Esophagus (tissue), 2 donors: ENCODE results near the gene PTPRN. TPM values are rescaled to one million over a fixed set of nuclear protein-coding genes. Genes with fewer than 3 reads are reported as not detected.

ENCODE experiments used
- H3K27ac ChIP-seq, 2 donors: one replicate each; pipeline ENCODE4 v1.5.1; 2013; ENCODE audit warnings: low read depth in 2 of 2, mild to moderate bottlenecking in 2 of 2, inconsistent platforms in 1 of 2, low read length in 1 of 2, moderate library complexity in 1 of 2
- H3K27me3 ChIP-seq, 2 donors: one replicate each; pipeline ENCODE4 v1.6.1; 2013; ENCODE audit warnings: low read length in 2 of 2, control low read depth in 1 of 2, mild to moderate bottlenecking in 1 of 2; ENCODE audit not compliant: insufficient read depth in 2 of 2, control insufficient read depth in 1 of 2
- H3K36me3 ChIP-seq, 2 donors: one replicate each; pipeline ENCODE4 v1.6.1; 2013; ENCODE audit warnings: low read length in 1 of 2; ENCODE audit not compliant: control insufficient read depth in 2 of 2, insufficient read depth in 2 of 2
- H3K4me1 ChIP-seq, 2 donors: one replicate each; pipeline ENCODE4 v1.6.1; 2013; ENCODE audit warnings: low read length in 1 of 2; ENCODE audit not compliant: control insufficient read depth in 2 of 2, insufficient read depth in 2 of 2
- H3K4me3 ChIP-seq, 2 donors: one replicate each; pipeline ENCODE4 v1.5.1; 2013; ENCODE audit warnings: low read length in 2 of 2, mild to moderate bottlenecking in 2 of 2, low read depth in 1 of 2, moderate library complexity in 1 of 2
- H3K9me3 ChIP-seq, 2 donors: one replicate each; pipeline ENCODE4 v1.6.1; 2013; ENCODE audit warnings: mild to moderate bottlenecking in 2 of 2, low read depth in 1 of 2, low read length in 1 of 2, moderate library complexity in 1 of 2; ENCODE audit not compliant: control insufficient read depth in 2 of 2, insufficient read depth in 1 of 2
- WGBS, 2 donors: extraction: QIAGEN DNeasy Blood & Tissue Kit; methylation state at CpG; one replicate each; pipeline ENCODE4 v1.1.7; 2013; 5-methylcytosine and 5-hydroxymethylcytosine counted together
- polyA plus RNA-seq, 2 donors: library from polyadenylated mRNA; stranded (reverse); fragments of 200-250 nt; gene quantifications; one replicate each; pipeline ENCODE4 v1.2.3, GENCODE V29; 2013
- donor health status: healthy with polysubstance abuse.
- donor health status: Bipolar disorder and iron deficiency.

The PTPRN gene
- polyA plus RNA-seq, 2 donors: 0.02 to 0.14 TPM

DNA sequence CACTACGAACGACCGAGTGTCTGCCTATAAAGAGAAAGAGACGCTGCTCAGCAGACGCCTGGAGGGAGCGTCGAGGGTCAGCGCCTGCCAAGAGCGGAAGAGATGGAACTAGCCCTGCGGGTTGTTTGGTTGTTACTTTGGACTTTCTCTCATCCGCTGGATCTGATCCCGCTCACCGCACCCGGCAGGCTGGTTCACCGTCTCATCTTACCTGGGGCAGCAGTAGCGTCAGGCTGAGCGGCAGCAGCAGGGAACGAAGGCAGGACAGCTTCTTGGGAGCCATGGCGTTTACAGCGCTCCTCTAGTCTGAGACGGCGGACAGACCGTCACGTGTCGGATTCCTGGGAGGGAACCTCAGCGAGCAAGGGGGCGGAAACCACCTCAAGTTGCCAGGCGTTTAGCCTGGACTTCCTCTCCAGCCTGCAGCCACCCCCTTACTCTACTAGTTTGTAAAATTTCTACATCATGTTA, 65.9 kb downstream of the PTPRN start:
- Histone ChIP-seq H3K4me1 (peaks cover 3 to 8% of the 10 kb centered on the region in 2 donors), H3K27me3 (no peaks in the 10 kb centered on the region), H3K27ac (no peak overlapping the region), H3K9me3 (no peaks in the 10 kb centered on the region), H3K36me3 (peaks cover 6% of the 10 kb centered on the region in 2 donors), H3K4me3 (no peak overlapping the region)
- 36 to 46% methylated on average over 28 of the region's 28 CpGs for WGBS, 2 donors

Other genes starting within 250 kb of the PTPRN start
- gene IHH, start 248.5 kb downstream of the PTPRN start, polyA plus RNA-seq: under 1 TPM; 0.06 to 0.31 TPM
- gene NHEJ1, start 148.6 kb downstream of the PTPRN start, polyA plus RNA-seq: 1 to 10 TPM; 4.4 to 5.9 TPM
- 1 to 10 TPM; 1.2 to 3.4 TPM for gene SLC23A3, start 139.4 kb downstream of the PTPRN start, polyA plus RNA-seq
- gene CNPPD1, start 132.5 kb downstream of the PTPRN start, polyA plus RNA-seq: 10 to 100 TPM; 39.5 to 50.6 TPM
- gene RETREG2, start 131.1 kb downstream of the PTPRN start, polyA plus RNA-seq: 10 to 100 TPM; 28.4 to 38.6 TPM
- gene ZFAND2B, start 102.6 kb downstream of the PTPRN start, polyA plus RNA-seq: 10 to 100 TPM; 45.2 to 53.6 TPM
- 10 to 100 TPM; 24.5 to 45.2 TPM for gene ABCB6, start 90.4 kb downstream of the PTPRN start, polyA plus RNA-seq
- gene ATG9A, start 79.8 kb downstream of the PTPRN start, polyA plus RNA-seq: 10 to 100 TPM; 20.8 to 28.4 TPM
- gene ANKZF1, start 79.6 kb downstream of the PTPRN start, polyA plus RNA-seq: 10 to 100 TPM; 20.4 to 40.7 TPM
- gene GLB1L, start 64.0 kb downstream of the PTPRN start, polyA plus RNA-seq: 1 to 10 TPM; 1.6 to 1.9 TPM
- gene STK16, start 63.9 kb downstream of the PTPRN start, polyA plus RNA-seq: 10 to 100 TPM; 20.4 to 33.3 TPM
- under 1 TPM in 1 of 2 donors, not detected in 1; 0.02 TPM for gene TUBA4B, start 56.2 kb downstream of the PTPRN start, polyA plus RNA-seq
- 100 to 1,000 TPM in 1 of 2 donors, 10 to 100 TPM in 1; 89.0 to 161 TPM for gene TUBA4A, start 55.5 kb downstream of the PTPRN start, polyA plus RNA-seq
- 10 to 100 TPM; 42.4 to 47.8 TPM for gene DNAJB2, start 30.0 kb downstream of the PTPRN start, polyA plus RNA-seq
- not detected for gene RESP18, start 23.3 kb upstream of the PTPRN start, polyA plus RNA-seq
- 10 to 100 TPM; 46.2 to 49.6 TPM for gene DNPEP, start 78.5 kb upstream of the PTPRN start, polyA plus RNA-seq
- 100 to 1,000 TPM; 672 to 686 TPM for gene DES, start 109.0 kb upstream of the PTPRN start, polyA plus RNA-seq
- gene SPEG, start 125.4 kb upstream of the PTPRN start, polyA plus RNA-seq: 10 to 100 TPM; 22.3 to 37.7 TPM
- gene GMPPA, start 189.5 kb upstream of the PTPRN start, polyA plus RNA-seq: 10 to 100 TPM; 18.4 to 25.5 TPM
- gene ASIC4, start 205.1 kb upstream of the PTPRN start, polyA plus RNA-seq: under 1 TPM; 0.01 to 0.02 TPM
- 10 to 100 TPM; 10.1 to 20.2 TPM for gene CHPF, start 234.4 kb upstream of the PTPRN start, polyA plus RNA-seq
- gene TMEM198, start 234.6 kb upstream of the PTPRN start, polyA plus RNA-seq: 1 to 10 TPM; 1.6 to 1.7 TPM